Fibroblast of the conjunctiva (primary cell): ENCODE results near the gene JUN.

Experiments
- DNase-seq: peaks from one replicate; pipeline ENCODE4 v3.0.0-alpha.2; 2010; ENCODE audit warnings: low read depth

The JUN gene

GRCh38 chr1:58783993-58784757 lies at the start of gene JUN:
Gene JUN (minus strand): TSS chr1:58784047. CDS start chr1:58783070, 977 bp downstream.
- DNase-seq = peak; percentile 99

DNA sequence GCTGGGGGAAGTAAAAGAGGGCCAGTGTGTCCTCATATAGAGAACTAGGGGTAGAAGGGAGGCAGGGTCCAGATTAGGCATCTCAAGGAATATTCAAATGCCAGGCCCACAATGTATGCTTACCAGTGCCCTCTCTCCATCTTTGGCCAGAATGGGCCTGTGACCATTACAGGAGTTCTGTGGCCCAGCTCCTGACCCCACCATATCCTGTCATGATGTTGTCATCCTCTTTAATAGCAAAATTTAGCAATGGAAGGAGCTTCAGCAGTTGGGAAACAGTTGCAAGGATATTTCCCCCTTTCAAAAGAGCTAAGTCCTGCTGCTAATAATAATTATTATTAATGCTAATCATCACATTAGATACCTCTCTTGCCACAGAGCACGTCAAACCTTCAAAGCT lies 49.3 kb upstream of the JUN start:
- no peak for DNase-seq

DNA sequence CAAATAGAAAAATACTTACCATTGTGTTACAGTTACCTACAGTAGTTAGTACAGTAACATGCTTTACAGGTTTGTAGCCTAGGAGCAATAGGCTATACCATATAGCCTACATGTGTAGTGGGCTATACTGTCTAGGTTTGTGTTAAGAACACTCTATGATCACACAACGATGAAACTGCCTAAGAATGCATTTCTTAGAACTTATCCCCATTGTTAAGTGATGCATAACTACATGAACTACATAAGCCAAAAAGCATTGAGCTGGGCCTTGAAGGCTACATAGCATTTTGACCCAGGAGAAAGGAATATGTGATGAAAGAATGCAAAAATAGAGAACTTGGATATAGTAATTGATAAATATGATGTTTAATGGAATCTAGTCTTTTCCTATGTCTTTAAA lies 46.4 kb upstream of the JUN start:
- DNase-seq = no peak

DNA sequence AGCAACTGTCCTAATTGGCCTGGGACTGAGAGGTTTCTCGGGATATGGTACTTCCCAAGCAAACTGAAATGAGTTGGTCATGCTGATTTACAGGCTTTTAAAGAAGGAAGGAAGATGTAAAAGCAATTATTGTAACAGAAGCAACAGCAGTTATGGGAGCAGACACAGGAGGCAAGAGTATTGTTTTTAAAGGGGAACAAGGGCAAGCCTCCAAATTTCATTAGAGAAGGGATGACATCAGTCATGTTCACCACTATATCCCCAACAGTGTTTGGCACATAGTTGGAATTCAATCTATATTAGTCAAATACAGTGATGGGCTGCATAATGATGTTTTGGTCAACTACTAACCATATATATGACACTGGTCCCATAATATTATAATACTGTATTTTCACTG lies 46.0 kb upstream of the JUN start:
- DNase-seq = no peak

DNA sequence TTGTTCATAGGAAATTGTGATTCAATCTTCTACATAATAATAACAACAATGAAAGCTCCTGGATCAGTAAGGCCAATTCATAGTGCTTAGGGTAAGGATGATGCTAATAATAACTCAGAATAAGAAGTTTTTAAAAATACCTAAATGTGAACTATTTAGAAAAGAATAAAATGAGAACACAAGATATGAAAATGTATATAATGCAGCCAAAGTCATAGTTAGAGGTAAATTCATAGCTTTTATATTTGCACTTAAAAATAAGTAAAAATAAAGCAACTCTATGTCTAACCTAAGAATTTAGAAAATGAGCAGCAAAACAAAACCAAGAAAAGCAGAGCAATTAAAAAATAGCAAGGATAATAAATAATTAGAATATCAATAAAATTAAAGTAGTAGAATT lies 43.5 kb upstream of the JUN start:
- DNase-seq = no peak

DNA sequence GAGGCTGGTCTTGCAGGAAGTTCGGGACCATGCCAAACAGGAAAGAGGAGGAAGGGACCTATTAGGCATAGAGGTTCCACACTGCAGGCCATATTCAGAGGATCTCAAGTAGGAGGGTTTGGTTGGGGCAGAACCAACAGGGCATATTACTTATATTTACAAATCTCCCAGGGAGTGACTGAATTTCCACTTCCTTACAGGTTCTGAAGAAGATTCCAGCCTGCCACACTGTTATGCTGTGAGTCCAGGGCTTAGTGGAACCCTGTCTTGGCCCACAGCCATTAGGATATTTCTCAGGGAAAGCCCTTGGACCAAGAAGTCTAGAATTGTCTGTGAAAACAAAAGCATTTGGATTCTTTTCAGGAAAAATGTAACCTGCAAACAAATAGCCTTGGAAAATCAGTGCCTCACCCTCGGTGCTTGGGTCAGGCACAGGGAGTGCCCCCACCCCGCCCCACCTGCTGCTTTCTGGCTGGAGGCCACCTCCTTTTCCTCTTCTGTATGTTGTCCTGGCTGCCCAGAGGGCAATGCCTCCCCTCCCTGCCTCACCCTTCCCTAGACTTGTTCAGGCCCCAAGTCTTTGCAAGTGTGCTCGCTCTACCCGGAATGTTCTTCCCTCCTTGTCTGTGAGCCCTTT lies 41.0 kb upstream of the JUN start:
- DNase-seq = no peak

DNA sequence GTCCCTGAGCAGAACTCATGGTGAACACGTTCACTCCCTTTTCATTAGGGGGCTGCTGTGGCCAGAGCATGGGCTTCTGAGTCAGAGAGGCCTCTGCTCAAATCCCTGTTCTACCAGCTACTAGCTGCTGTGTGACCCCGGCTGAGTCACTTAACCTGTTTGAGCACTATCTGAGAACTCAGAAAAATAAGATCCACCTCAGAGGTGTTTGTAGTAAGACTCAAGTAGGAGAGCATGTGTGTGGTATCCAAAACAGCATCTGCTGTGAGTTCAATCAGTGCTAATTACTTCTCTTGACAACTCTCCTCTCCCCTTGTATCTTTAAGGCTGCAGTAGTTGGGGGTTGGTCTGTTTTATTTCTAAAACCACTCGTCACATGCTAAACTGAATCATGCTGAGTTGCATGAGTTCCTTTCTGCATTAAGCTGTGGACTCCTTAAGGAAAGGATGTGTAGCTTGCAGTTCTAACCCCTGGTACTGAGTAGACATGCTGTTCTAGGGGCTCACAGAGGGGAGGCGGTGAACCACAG lies 39.7 kb upstream of the JUN start:
- DNase-seq = no peak

GRCh38 chr1:58821309-58821708 lies 37.5 kb upstream of the JUN start:
- DNase-seq = no peak

GRCh38 chr1:58818976-58819375 lies 35.1 kb upstream of the JUN start:
- DNase-seq = no peak

DNA sequence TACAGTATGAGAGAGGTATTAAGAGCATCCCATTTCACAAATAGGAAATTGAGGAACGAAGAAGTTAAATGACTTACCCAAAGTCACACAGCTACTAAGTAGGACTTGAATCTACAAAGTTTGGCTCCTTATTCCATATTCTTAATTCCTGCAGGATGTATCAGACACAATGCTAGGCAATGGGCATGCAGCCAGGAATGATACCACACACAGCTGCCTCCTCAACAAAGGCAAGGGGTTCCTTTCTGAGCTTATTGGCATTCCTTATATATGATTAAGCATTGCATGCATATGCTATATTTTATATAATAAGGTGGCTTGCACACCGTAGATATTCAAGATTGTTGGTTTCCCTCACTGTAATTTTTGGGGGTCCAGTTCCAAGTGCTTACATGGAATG lies 34.2 kb upstream of the JUN start:
- peak; percentile 62 for DNase-seq

- DNase-seq = no peak
Measured at GRCh38 chr1:58816747-58817221, 32.9 kb upstream of the JUN start.

GRCh38 chr1:58816072-58816746 lies 32.4 kb upstream of the JUN start:
- DNase-seq = peak; percentile 80

GRCh38 chr1:58815686-58816071 lies 31.8 kb upstream of the JUN start:
- no peak for DNase-seq

DNA sequence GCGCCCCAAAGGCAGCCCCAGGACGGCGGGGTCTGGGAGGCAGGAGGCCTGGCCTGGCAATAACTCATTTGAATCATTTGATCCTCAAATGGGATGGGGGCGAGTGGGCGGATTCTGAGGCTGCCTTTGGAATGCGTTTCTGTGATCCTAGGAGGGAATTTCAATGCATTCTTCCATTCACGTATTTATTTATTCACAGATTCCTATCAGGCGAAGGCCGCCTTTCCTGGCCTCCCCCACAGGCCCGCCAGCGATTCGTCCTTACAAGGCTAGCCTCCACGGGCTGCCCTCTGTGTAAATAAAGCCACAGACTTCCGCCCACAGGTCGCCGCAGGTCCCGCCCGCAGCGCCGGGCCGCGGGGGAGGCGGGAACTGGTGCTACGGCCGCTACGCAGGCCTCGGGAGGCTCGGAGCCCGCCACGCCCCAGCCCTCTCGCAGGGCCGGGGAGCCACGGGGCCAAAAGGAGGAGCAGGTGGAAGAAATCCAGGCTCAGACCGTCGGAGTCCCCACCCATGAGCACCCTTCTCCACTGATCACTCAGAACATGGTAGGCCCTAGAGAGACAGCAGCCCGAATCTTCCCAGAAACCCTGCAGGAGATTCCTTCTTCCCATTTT lies 31.3 kb upstream of the JUN start:
- peak; percentile 60 for DNase-seq

DNA sequence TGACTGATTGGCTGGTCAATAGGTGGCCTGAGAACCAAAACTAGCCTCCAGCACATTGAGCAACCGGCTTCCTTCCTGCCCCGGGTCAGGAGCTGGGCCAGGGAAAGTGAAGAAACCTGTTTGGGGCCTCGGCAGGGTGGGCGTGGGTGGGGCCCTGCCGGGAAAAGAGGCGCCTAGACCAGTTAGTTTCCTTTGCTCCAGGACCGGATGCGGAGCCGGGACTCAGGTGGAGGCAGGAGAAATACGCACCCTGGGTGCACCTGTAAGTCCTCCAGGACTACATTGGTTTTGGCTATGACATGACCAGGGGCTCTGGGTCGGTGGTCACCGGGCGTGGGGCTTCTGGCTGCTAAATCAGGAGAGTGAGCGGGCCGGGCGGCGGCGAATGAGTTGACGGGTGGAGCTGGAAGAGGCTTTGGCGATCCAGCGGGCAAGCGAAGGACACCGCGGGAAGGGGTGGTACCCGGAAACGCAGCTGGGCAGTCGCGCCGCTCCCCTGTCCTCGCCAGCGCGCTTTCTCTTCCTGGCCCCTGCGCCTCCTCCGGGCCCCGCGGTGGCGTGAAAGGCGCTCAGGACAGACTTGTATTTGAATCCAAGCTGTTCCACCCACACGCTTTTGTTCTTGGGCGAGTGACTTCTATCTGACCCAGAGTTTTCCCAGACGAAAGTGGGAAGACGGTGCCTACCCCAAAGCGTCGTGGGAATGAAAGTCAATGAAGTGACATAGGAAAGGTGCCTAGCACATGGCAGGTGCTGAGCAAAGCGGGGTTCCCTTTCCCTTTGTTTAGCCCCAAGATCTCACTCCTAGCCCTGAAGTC lies 30.6 kb upstream of the JUN start:
- DNase-seq = no peak

GRCh38 chr1:58813801-58814200 lies 30.0 kb upstream of the JUN start:
- no peak for DNase-seq

DNA sequence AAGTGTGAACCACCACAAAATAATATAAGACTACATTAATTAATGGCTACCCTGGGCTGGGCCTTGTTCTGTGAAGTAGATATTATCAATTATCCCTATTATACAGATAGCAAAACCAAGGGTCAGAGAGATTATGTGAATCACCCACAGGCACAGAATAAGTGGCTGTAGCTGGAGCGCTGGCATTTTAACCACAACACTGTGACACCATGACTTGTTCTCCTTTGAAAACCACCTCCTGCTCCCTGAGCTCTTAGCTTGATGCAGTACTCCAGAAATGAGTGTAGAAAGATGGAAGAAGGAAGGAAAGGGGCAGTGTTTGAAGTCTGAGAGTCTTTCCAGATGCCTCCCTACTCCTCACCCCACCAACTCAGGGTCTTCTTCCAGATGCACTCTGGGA lies 29.5 kb upstream of the JUN start:
- DNase-seq = no peak

DNA sequence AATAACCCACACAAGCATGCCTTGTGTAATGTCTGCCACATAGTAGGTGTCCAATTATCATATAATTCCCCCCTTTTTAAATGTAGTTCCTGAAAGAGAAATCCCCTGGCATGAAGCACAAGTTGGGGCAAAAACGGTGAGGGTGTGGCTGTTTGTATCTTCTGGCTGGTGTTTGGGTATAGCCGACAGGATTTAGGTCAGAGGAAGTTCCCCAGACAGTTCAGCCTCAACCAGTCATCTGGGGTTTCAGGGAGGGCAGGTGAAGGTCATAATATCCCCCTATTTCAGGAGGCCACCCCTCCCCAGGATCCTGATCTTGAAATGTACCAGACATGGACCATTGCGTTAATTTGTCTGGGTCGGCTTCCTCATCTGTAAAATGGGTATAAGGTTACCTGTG lies 29.1 kb upstream of the JUN start:
- DNase-seq = no peak

- no peak for DNase-seq
Measured at GRCh38 chr1:58812468-58812867, 28.6 kb upstream of the JUN start.

- DNase-seq = no peak
Measured at GRCh38 chr1:58811303-58811702, 27.5 kb upstream of the JUN start.

- DNase-seq = no peak
Measured at GRCh38 chr1:58809325-58810010, 25.6 kb upstream of the JUN start.
